SU-DHL-6 (cell line): ENCODE measurements around the gene PCF11.

Experiments
- CTCF ChIP-seq: fragments of 200-600 bp; sonication (generic); IDR thresholded peaks from one replicate; pipeline ENCODE4 v1.5.1; 2017; ENCODE audit warnings: antibody characterized with exemption, mild to moderate bottlenecking, low read length, moderate library complexity; ENCODE audit not compliant: insufficient read depth, poor library complexity, severe bottlenecking
- EZH2phosphoT487 ChIP-seq: fragments of 200-600 bp; sonication (generic), shearing (Covaris generic); conservative IDR thresholded peaks from 2 replicates; pipeline ENCODE4 v1.6.1; 2018; ENCODE audit warnings: mild to moderate bottlenecking, antibody characterized with exemption, low read length, moderate library complexity, mixed read lengths

- no peak for TF ChIP-seq EZH2phosphoT487
- no peak for TF ChIP-seq CTCF
These were observed 34.9 kb upstream of the PCF11 start for GRCh38 chr11:83122050-83122449.
